HepG2 (cell line): ENCODE data around the gene PRPF38B. TPM values are rescaled to one million over a fixed set of nuclear protein-coding genes. Genes with fewer than 3 reads are reported as not detected.
A peak's percentile ranks its signal among the peaks of the same experiment; 100 is the strongest.

ENCODE experiments used
- BRD4 ChIP-seq: sonication (generic); formaldehyde crosslinking; IDR thresholded peaks from 2 replicates; pipeline ENCODE4 v1.4.0; 2020; ENCODE audit warnings: missing genetic modification reagents
- CENPT ChIP-seq: sonication (generic); formaldehyde crosslinking; IDR thresholded peaks from 2 replicates; pipeline ENCODE4 v1.8.0; 2022; ENCODE audit warnings: low read depth, mild to moderate bottlenecking, moderate library complexity, missing genetic modification reagents
- CTCF ChIP-seq: sonication (generic); formaldehyde crosslinking; IDR thresholded peaks from 2 replicates; pipeline ENCODE4 v1.5.0; 2020; ENCODE audit warnings: mild to moderate bottlenecking, missing genetic modification reagents, moderate library complexity
- DR1 ChIP-seq: sonication (generic); formaldehyde crosslinking; IDR thresholded peaks from 2 replicates; pipeline ENCODE4 v1.8.0; 2021; ENCODE audit warnings: mild to moderate bottlenecking, missing genetic modification reagents, inconsistent platforms
- ERF ChIP-seq: IDR thresholded peaks from 2 replicates; pipeline ENCODE4 v1.6.1; 2018; ENCODE audit warnings: missing biosample characterization, missing genetic modification reagents
- FOXM1 ChIP-seq: sonication (generic); formaldehyde crosslinking; IDR thresholded peaks from 2 replicates; pipeline ENCODE4 v1.5.0; 2020; ENCODE audit warnings: missing genetic modification reagents
- GABPA ChIP-seq, 2 experiments: IDR thresholded peaks; 2 replicates each; pipeline ENCODE4 v1.6.1; 2011 to 2016; ENCODE audit warnings: low read depth in 2 of 2, low read length in 1 of 2, missing biosample characterization in 1 of 2, missing genetic modification characterization in 1 of 2
- HCFC1 ChIP-seq: fragments of 150-350 bp; IDR thresholded peaks from 2 replicates; pipeline ENCODE4 v1.6.1; 2014; ENCODE audit warnings: low read depth, low read length
- MAX ChIP-seq: IDR thresholded peaks from 2 replicates; pipeline ENCODE4 v1.6.1; 2012; ENCODE audit warnings: inconsistent platforms
- MLX ChIP-seq: IDR thresholded peaks from 2 replicates; pipeline ENCODE4 v1.6.1; 2016
- NONO ChIP-seq, 2 experiments: fragments of 450-650 bp in 1 of 2; sonication (generic) in 1 of 2; formaldehyde crosslinking in 1 of 2; IDR thresholded peaks in 1 of 2; conservative IDR thresholded peaks in 1 of 2; 2 replicates each; pipeline versions ENCODE4 v1.6.1 to v1.8.0; 2017 to 2022; ENCODE audit warnings: mild to moderate bottlenecking in 1 of 2, missing genetic modification reagents in 1 of 2, moderate library complexity in 1 of 2
- PAX8 ChIP-seq: sonication (generic); formaldehyde crosslinking; IDR thresholded peaks from 2 replicates; pipeline ENCODE4 v1.8.0; 2022; ENCODE audit warnings: mild to moderate bottlenecking, missing genetic modification reagents, borderline replicate concordance
- SP2 ChIP-seq: sonication (generic); formaldehyde crosslinking; IDR thresholded peaks from 2 replicates; pipeline ENCODE4 v1.5.1; 2020; ENCODE audit warnings: mild to moderate bottlenecking, missing genetic modification reagents
- TOE1 ChIP-seq: sonication (generic); formaldehyde crosslinking; IDR thresholded peaks from 2 replicates; pipeline ENCODE4 v1.4.0; 2020; ENCODE audit warnings: mild to moderate bottlenecking, missing genetic modification reagents
- YEATS2 ChIP-seq: sonication (generic); formaldehyde crosslinking; IDR thresholded peaks from 2 replicates; pipeline ENCODE4 v1.4.0; 2020; ENCODE audit warnings: missing genetic modification reagents, borderline replicate concordance
- ZMYM4 ChIP-seq: sonication (generic); formaldehyde crosslinking; IDR thresholded peaks from 2 replicates; pipeline ENCODE4 v1.8.1; 2023; ENCODE audit warnings: mild to moderate bottlenecking, missing genetic modification reagents
- ZNF256 ChIP-seq: sonication (generic); formaldehyde crosslinking; conservative IDR thresholded peaks from 2 replicates; pipeline ENCODE4 v1.4.0; 2020; ENCODE audit warnings: missing genetic modification reagents
- ZNF460 ChIP-seq: sonication (generic); formaldehyde crosslinking; IDR thresholded peaks from 2 replicates; pipeline ENCODE4 v1.5.1; 2020; ENCODE audit warnings: missing genetic modification reagents, mild to moderate bottlenecking, borderline replicate concordance
- ZNF687 ChIP-seq: sonication (generic); formaldehyde crosslinking; IDR thresholded peaks from 2 replicates; pipeline ENCODE4 v1.5.1; 2020; ENCODE audit warnings: mild to moderate bottlenecking, missing genetic modification reagents, moderate library complexity
- ZNF768 ChIP-seq: sonication (generic); formaldehyde crosslinking; IDR thresholded peaks from 2 replicates; pipeline ENCODE4 v1.4.0; 2020; ENCODE audit warnings: missing genetic modification reagents
- polyA plus RNA-seq, 8 experiments: library from polyadenylated mRNA; depleted of rRNA in 3 of 8; stranded (reverse) in 7 of 8; unstranded in 1 of 8; fragments of >200 nt; fragmentation: Illumina TruSeq in 4 of 8; extraction: Trizol in 4 of 8; gene quantifications; 2 replicates each; pipeline versions ENCODE4 v1.2.1 to v1.2.3, GENCODE V29; 2011 to 2016; ENCODE audit warnings: low read depth in 4 of 8, missing spikeins in 1 of 8, mixed read lengths in 1 of 8; ENCODE audit not compliant: insufficient read depth in 1 of 8
- total RNA-seq, 5 experiments: library from RNA; depleted of rRNA; stranded (reverse); fragments of >200 nt; fragmentation: Illumina TruSeq; extraction: Trizol; gene quantifications; 2 replicates each; pipeline ENCODE4 v1.2.3, GENCODE V29; 2016; ENCODE audit warnings: low read depth in 1 of 5
- TF ChIP-seq, protein P1 (sequence below): sonication (generic); formaldehyde crosslinking; IDR thresholded peaks from 2 replicates; pipeline ENCODE4 v1.8.0; 2022; ENCODE audit warnings: low read depth, missing genetic modification reagents

PRPF38B gene
- total and polyA plus RNA-seq, 2 of the 13 experiments (the other 11 are each of a cell fraction or from before 2014, with no cell fraction given) = 25.7 to 29.7 TPM

- peak; percentile 17; the same call in 1 of the 2 replicates for TF ChIP-seq CTCF (CRISPR knock-in tag)
- peak; percentile 74; the same call in 1 of the 2 replicates for TF ChIP-seq TOE1
- peak; percentile 88 for TF ChIP-seq MAX
- peak; percentile 85 for TF ChIP-seq ZNF256 (CRISPR knock-in tag)
- no peak for TF ChIP-seq NONO (IDR thresholded peaks at IDR 0.05)
- TF ChIP-seq NONO (CRISPR knock-in tag; conservative IDR thresholded peaks at IDR 0.05) = 0 out of 2 replicates have a peak, but pooled peaks have one; percentile 37
- TF ChIP-seq SP2 (CRISPR knock-in tag) = peak; percentile 83
- TF ChIP-seq MLX (CRISPR knock-in tag) = no peak
- TF ChIP-seq BRD4 (CRISPR knock-in tag) = peak; percentile 86
- peak; percentile 36; the same call in 1 of the 2 replicates for TF ChIP-seq HCFC1
- TF ChIP-seq ZNF687 (CRISPR knock-in tag) = peak; percentile 88
- peak; percentile 39; the same call in 1 of the 2 replicates for TF ChIP-seq PAX8 (CRISPR knock-in tag)
- peak; percentile 76 for TF ChIP-seq DR1 (CRISPR knock-in tag)
- peak; percentile 83 for TF ChIP-seq YEATS2
- TF ChIP-seq FOXM1 = no peak
- TF ChIP-seq ZNF460 = no peak
- TF ChIP-seq GABPA (IDR thresholded peaks at IDR 0.05; ENCODE audit: low read depth, low read length) = peak; percentile 82
- peak; percentile 97 for TF ChIP-seq GABPA (CRISPR knock-in tag; IDR thresholded peaks at IDR 0.05; ENCODE audit: low read depth)
- TF ChIP-seq CENPT = 0 out of 2 replicates have a peak, but pooled peaks have one; percentile 73
- peak; percentile 98 for TF ChIP-seq ZMYM4 (CRISPR knock-in tag)
- TF ChIP-seq, protein P1, sequence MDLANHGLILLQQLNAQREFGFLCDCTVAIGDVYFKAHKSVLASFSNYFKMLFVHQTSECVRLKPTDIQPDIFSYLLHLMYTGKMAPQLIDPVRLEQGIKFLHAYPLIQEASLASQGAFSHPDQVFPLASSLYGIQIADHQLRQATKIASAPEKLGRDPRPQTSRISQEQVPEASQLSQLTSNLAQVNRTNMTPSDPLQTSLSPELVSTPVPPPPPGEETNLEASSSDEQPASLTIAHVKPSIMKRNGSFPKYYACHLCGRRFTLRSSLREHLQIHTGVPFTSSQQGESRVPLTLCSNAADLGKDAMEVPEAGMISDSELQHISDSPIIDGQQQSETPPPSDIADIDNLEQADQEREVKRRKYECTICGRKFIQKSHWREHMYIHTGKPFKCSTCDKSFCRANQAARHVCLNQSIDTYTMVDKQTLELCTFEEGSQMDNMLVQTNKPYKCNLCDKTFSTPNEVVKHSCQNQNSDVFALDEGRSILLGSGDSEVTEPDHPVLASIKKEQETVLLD (CRISPR knock-in tag) = no peak
- peak; percentile 62; the same call in 1 of the 2 replicates for TF ChIP-seq ERF (CRISPR knock-in tag)
- peak; percentile 53 for TF ChIP-seq ZNF768 (CRISPR knock-in tag)
These were observed at the start of gene PRPF38B (continued) for GRCh38 chr1:108691942-108692723.
